Measurements from ENCODE around the gene MC4R. TPM values are rescaled to one million over a fixed set of nuclear protein-coding genes. Genes with fewer than 3 reads are reported as not detected.
"Not testable (repeated sequence)": the region's sequence is repeated elsewhere in the genome, so short reads cannot be mapped to it uniquely, and the experiment has no call there.

Gene MC4R
- not detected for total RNA-seq

GRCh38 chr18:60372596-60372995 is at the start of gene MC4R:
Gene MC4R (minus strand): TSS chr18:60372775. CDS start chr18:60372349, 426 bp downstream.
- ChIA-PET CTCF (no interaction called here), POLR2A (no interaction called here)
- Mint-ChIP-seq H3K4me3 (no peak within 1 kb of the TSS), H3K4me1 (ENCODE audit: low read depth) (no peaks in the 10 kb centered on the region), H3K27me3 (no peaks in the 10 kb centered on the region), H3K9me3 (no peaks in the 10 kb centered on the region), H3K36me3 (no peaks in the 10 kb centered on the region), H3K27ac (no peak within 1 kb of the TSS)
- DNase-seq: no peak
- intact Hi-C loops (cut with micrococcal nuclease): no loop called here

- H3K9me3 Mint-ChIP-seq; CTCF ChIA-PET; H3K27ac Mint-ChIP-seq; H3K27me3 Mint-ChIP-seq; intact Hi-C loops (cut with micrococcal nuclease); DNase-seq; H3K36me3 Mint-ChIP-seq; H3K4me1 Mint-ChIP-seq (ENCODE audit: low read depth); POLR2A ChIA-PET; H3K4me3 Mint-ChIP-seq: not testable (repeated sequence)
These were observed 49.7 kb upstream of the MC4R start for GRCh38 chr18:60422306-60422705.

GRCh38 chr18:60421356-60422118 is 49.0 kb upstream of the MC4R start:
- POLR2A ChIA-PET: no interaction called here
- no peaks in the 10 kb centered on the region for H3K27me3 Mint-ChIP-seq
- no peaks in the 10 kb centered on the region for H3K36me3 Mint-ChIP-seq
- CTCF ChIA-PET: no interaction called here
- DNase-seq: no peak
- H3K27ac Mint-ChIP-seq: no peak overlapping the region
- intact Hi-C loops (cut with micrococcal nuclease): no loop called here
- no peaks in the 10 kb centered on the region for H3K4me1 Mint-ChIP-seq (ENCODE audit: low read depth)
- H3K9me3 Mint-ChIP-seq: no peaks in the 10 kb centered on the region
- no peak overlapping the region for H3K4me3 Mint-ChIP-seq

- DNase-seq: no peak
- intact Hi-C loops (cut with micrococcal nuclease): loop anchor here (10.0 kb wide), 1 partner anchor 423 kb away; no protein-coding TSS in a partner anchor
- POLR2A ChIA-PET: no interaction called here
- H3K36me3 Mint-ChIP-seq: no peaks in the 10 kb centered on the region
- H3K27me3 Mint-ChIP-seq: no peaks in the 10 kb centered on the region
- no peak overlapping the region for H3K27ac Mint-ChIP-seq
- H3K4me1 Mint-ChIP-seq (ENCODE audit: low read depth): no peaks in the 10 kb centered on the region
- CTCF ChIA-PET: interaction anchor here (1.3 kb wide), 1 partner anchor 430 kb away, joined by 3 read pairs; no protein-coding TSS in a partner anchor
- H3K4me3 Mint-ChIP-seq: no peak overlapping the region
- H3K9me3 Mint-ChIP-seq: no peaks in the 10 kb centered on the region
These were observed 45.4 kb upstream of the MC4R start for GRCh38 chr18:60417946-60418345.

GRCh38 chr18:60413944-60414547 is 41.5 kb upstream of the MC4R start:
- Mint-ChIP-seq H3K4me1 (ENCODE audit: low read depth) (no peaks in the 10 kb centered on the region), H3K4me3 (no peak overlapping the region), H3K27me3 (no peaks in the 10 kb centered on the region), H3K36me3 (no peaks in the 10 kb centered on the region), H3K27ac (no peak overlapping the region), H3K9me3 (no peaks in the 10 kb centered on the region)
- DNase-seq: no peak
- ChIA-PET CTCF (no interaction called here), POLR2A (no interaction called here)
- intact Hi-C loops (cut with micrococcal nuclease): loop anchor here (10.0 kb wide), 1 partner anchor 419 kb away; no protein-coding TSS in a partner anchor

GRCh38 chr18:60411715-60412114 is 39.1 kb upstream of the MC4R start:
- DNase-seq: no peak
- CTCF ChIA-PET: no interaction called here
- H3K36me3 Mint-ChIP-seq: no peaks in the 10 kb centered on the region
- H3K9me3 Mint-ChIP-seq: no peaks in the 10 kb centered on the region
- intact Hi-C loops (cut with micrococcal nuclease): loop anchor here (10.0 kb wide), 1 partner anchor 417 kb away; no protein-coding TSS in a partner anchor
- POLR2A ChIA-PET: no interaction called here
- H3K27ac Mint-ChIP-seq: no peak overlapping the region
- H3K4me1 Mint-ChIP-seq (ENCODE audit: low read depth): no peaks in the 10 kb centered on the region
- H3K4me3 Mint-ChIP-seq: no peak overlapping the region
- no peaks in the 10 kb centered on the region for H3K27me3 Mint-ChIP-seq

- ChIA-PET CTCF (no interaction called here), POLR2A (no interaction called here)
- no peak overlapping the region for H3K4me3 Mint-ChIP-seq
- H3K9me3 Mint-ChIP-seq: peaks cover 2% of the 10 kb centered on the region
- H3K27me3 Mint-ChIP-seq: no peaks in the 10 kb centered on the region
- H3K27ac Mint-ChIP-seq: no peak overlapping the region
- H3K4me1 Mint-ChIP-seq (ENCODE audit: low read depth): no peaks in the 10 kb centered on the region
- DNase-seq: no peak
- H3K36me3 Mint-ChIP-seq: no peaks in the 10 kb centered on the region
- intact Hi-C loops (cut with micrococcal nuclease): no loop called here
These were observed 34.1 kb upstream of the MC4R start for GRCh38 chr18:60406721-60407120.

GRCh38 chr18:60404486-60405085 is 32.0 kb upstream of the MC4R start:
- peaks cover 2% of the 10 kb centered on the region for H3K9me3 Mint-ChIP-seq
- ChIA-PET POLR2A (no interaction called here), CTCF (no interaction called here)
- DNase-seq: no peak
- intact Hi-C loops (cut with micrococcal nuclease): no loop called here
- H3K27me3 Mint-ChIP-seq: no peaks in the 10 kb centered on the region
- no peaks in the 10 kb centered on the region for H3K36me3 Mint-ChIP-seq
- no peaks in the 10 kb centered on the region for H3K4me1 Mint-ChIP-seq (ENCODE audit: low read depth)
- no peak overlapping the region for H3K4me3 Mint-ChIP-seq
- no peak overlapping the region for H3K27ac Mint-ChIP-seq

- no peaks in the 10 kb centered on the region for H3K4me1 Mint-ChIP-seq (ENCODE audit: low read depth)
- intact Hi-C loops (cut with micrococcal nuclease): no loop called here
- no peak for DNase-seq
- H3K36me3 Mint-ChIP-seq: no peaks in the 10 kb centered on the region
- peaks cover 5% of the 10 kb centered on the region for H3K9me3 Mint-ChIP-seq
- no peak overlapping the region for H3K4me3 Mint-ChIP-seq
- no peak overlapping the region for H3K27ac Mint-ChIP-seq
- ChIA-PET POLR2A (no interaction called here), CTCF (no interaction called here)
- H3K27me3 Mint-ChIP-seq: no peaks in the 10 kb centered on the region
These were observed 28.8 kb upstream of the MC4R start for GRCh38 chr18:60401346-60401745.

- H3K27ac Mint-ChIP-seq: no peak overlapping the region
- DNase-seq: no peak
- ChIA-PET CTCF (no interaction called here), POLR2A (no interaction called here)
- H3K27me3 Mint-ChIP-seq: no peaks in the 10 kb centered on the region
- H3K4me3 Mint-ChIP-seq: no peak overlapping the region
- intact Hi-C loops (cut with micrococcal nuclease): no loop called here
- H3K9me3 Mint-ChIP-seq: no peaks in the 10 kb centered on the region
- no peaks in the 10 kb centered on the region for H3K4me1 Mint-ChIP-seq (ENCODE audit: low read depth)
- no peaks in the 10 kb centered on the region for H3K36me3 Mint-ChIP-seq
These were observed 19.1 kb upstream of the MC4R start for GRCh38 chr18:60391571-60392226.

GRCh38 chr18:60389314-60389713 is 16.7 kb upstream of the MC4R start:
- H3K4me3 Mint-ChIP-seq: no peak overlapping the region
- no peaks in the 10 kb centered on the region for H3K9me3 Mint-ChIP-seq
- H3K4me1 Mint-ChIP-seq (ENCODE audit: low read depth): no peaks in the 10 kb centered on the region
- POLR2A ChIA-PET: no interaction called here
- CTCF ChIA-PET: no interaction called here
- H3K27ac Mint-ChIP-seq: no peak overlapping the region
- H3K36me3 Mint-ChIP-seq: no peaks in the 10 kb centered on the region
- no peaks in the 10 kb centered on the region for H3K27me3 Mint-ChIP-seq
- DNase-seq: no peak
- intact Hi-C loops (cut with micrococcal nuclease): no loop called here

- ChIA-PET POLR2A (no interaction called here), CTCF (no interaction called here)
These were observed 13.1 kb upstream of the MC4R start for GRCh38 chr18:60385693-60386092.

More at GRCh38 chr18:60385693-60386092, 13.1 kb upstream of the MC4R start:
- no peak overlapping the region for H3K4me3 Mint-ChIP-seq
- no peaks in the 10 kb centered on the region for H3K9me3 Mint-ChIP-seq
- intact Hi-C loops (cut with micrococcal nuclease): no loop called here
- H3K27me3 Mint-ChIP-seq: no peaks in the 10 kb centered on the region
- no peaks in the 10 kb centered on the region for H3K4me1 Mint-ChIP-seq (ENCODE audit: low read depth)
- H3K27ac Mint-ChIP-seq: no peak overlapping the region
- no peak for DNase-seq
- H3K36me3 Mint-ChIP-seq: no peaks in the 10 kb centered on the region
